Measurements from ENCODE around the gene DAGLB.

DAGLB gene, protein sequence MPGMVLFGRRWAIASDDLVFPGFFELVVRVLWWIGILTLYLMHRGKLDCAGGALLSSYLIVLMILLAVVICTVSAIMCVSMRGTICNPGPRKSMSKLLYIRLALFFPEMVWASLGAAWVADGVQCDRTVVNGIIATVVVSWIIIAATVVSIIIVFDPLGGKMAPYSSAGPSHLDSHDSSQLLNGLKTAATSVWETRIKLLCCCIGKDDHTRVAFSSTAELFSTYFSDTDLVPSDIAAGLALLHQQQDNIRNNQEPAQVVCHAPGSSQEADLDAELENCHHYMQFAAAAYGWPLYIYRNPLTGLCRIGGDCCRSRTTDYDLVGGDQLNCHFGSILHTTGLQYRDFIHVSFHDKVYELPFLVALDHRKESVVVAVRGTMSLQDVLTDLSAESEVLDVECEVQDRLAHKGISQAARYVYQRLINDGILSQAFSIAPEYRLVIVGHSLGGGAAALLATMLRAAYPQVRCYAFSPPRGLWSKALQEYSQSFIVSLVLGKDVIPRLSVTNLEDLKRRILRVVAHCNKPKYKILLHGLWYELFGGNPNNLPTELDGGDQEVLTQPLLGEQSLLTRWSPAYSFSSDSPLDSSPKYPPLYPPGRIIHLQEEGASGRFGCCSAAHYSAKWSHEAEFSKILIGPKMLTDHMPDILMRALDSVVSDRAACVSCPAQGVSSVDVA

DNA sequence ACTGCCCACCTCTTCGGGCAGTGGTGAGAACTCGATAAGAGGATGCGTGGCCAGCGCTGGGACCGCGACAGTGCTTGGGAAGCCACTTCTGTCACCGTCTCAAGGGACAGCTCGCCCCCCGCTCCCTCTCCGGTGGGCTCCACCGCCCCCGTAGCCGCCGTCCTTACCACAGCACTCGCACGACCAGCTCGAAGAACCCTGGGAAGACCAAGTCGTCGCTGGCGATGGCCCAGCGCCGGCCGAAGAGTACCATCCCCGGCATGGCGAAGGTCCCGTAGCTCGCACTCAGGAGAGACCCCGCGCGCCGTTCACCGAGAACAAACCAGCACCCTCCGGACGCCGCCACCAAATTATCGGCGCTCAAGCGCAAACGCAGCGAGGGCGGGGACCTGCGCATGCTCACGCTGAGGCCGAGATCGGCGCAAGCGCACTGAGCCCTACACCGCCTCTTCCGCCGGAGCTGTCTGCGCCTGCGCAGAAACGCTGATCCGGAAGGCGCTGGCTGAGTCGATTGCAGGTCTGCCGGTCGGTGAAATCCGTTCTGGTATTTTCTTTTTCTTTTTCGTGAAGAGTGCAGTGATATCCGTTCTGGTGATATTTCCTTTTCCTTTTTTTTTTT, at the start of gene DAGLB:
TSS of gene DAGLB (minus strand) at position 374 of the 619 bp plus-strand sequence. CDS start at position 262, 112 bp downstream.
- DNase-seq (ENCODE audit: low read depth) = peak; percentile 90
- H3K4me3 ChIP-seq (ENCODE audit: control insufficient read depth, low read depth, low read length) = peak within 1 kb of the TSS; percentile 94
- TF ChIP-seq, protein P1, sequence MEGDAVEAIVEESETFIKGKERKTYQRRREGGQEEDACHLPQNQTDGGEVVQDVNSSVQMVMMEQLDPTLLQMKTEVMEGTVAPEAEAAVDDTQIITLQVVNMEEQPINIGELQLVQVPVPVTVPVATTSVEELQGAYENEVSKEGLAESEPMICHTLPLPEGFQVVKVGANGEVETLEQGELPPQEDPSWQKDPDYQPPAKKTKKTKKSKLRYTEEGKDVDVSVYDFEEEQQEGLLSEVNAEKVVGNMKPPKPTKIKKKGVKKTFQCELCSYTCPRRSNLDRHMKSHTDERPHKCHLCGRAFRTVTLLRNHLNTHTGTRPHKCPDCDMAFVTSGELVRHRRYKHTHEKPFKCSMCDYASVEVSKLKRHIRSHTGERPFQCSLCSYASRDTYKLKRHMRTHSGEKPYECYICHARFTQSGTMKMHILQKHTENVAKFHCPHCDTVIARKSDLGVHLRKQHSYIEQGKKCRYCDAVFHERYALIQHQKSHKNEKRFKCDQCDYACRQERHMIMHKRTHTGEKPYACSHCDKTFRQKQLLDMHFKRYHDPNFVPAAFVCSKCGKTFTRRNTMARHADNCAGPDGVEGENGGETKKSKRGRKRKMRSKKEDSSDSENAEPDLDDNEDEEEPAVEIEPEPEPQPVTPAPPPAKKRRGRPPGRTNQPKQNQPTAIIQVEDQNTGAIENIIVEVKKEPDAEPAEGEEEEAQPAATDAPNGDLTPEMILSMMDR (conservative IDR thresholded peaks at IDR 0.05; ENCODE audit: control insufficient read depth, insufficient read depth, low read depth, low read length) = no peak

DNA sequence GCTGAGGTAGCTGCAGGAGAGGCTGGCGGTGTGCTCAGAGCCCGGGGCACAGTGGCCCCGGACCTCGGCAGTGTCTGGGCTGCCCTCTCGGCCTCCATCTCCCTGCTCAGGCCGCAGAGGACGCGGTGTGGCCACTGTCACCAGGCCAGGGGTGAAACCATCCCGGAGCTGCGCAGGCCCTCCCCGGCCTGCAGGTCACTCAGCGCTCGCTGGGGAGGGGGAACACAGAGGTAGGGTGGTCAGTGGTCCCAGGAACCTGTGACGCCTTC, 49.8 kb upstream of the DAGLB start:
- DNase-seq (ENCODE audit: low read depth) = no peak
- no peak overlapping the region for H3K4me3 ChIP-seq (ENCODE audit: control insufficient read depth, low read depth, low read length)
- TF ChIP-seq, protein P1 (conservative IDR thresholded peaks at IDR 0.05; ENCODE audit: control insufficient read depth, insufficient read depth, low read depth, low read length) = no peak

DNA sequence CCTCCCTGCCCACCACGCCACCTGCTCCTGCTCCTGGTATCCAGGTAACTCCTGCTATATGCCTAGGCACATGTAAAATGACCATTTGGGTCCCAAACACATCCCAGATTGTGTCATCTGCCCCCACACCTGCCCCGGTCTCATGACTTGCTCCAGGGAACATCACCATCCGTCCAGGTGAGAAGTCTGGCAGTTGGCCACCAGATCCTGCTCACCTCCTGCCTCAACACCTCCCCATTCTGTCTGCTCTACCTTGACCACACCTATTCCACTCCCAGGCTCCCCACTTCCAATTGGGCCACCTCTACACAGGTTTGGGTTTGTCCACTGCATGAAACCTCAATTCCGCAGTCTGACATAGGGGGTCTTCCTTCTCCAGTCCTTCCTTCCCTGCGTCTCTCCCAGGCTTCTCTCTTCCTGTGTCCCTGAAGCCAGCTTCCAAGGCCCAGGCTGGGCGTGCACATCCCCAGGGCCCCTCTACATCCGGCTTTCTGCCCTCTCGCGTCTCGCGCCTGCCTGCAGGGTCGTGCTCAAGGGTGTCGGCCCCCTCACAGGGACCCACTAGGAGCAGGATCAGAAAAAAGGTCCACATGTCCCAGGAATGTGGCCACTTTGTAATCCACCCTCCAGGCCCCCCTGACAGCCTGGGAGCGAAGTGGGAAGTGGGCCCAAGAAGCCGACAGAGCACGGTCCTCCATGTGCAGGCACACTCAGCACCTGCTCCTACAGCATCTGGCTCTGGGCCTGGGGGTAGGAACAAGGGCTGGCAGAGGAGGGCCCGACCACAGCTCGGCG, 49.3 kb upstream of the DAGLB start:
- DNase-seq (ENCODE audit: low read depth) = no peak
- TF ChIP-seq, protein P1 (conservative IDR thresholded peaks at IDR 0.05; ENCODE audit: control insufficient read depth, insufficient read depth, low read depth, low read length) = no peak
- no peak overlapping the region for H3K4me3 ChIP-seq (ENCODE audit: control insufficient read depth, low read depth, low read length)

DNA sequence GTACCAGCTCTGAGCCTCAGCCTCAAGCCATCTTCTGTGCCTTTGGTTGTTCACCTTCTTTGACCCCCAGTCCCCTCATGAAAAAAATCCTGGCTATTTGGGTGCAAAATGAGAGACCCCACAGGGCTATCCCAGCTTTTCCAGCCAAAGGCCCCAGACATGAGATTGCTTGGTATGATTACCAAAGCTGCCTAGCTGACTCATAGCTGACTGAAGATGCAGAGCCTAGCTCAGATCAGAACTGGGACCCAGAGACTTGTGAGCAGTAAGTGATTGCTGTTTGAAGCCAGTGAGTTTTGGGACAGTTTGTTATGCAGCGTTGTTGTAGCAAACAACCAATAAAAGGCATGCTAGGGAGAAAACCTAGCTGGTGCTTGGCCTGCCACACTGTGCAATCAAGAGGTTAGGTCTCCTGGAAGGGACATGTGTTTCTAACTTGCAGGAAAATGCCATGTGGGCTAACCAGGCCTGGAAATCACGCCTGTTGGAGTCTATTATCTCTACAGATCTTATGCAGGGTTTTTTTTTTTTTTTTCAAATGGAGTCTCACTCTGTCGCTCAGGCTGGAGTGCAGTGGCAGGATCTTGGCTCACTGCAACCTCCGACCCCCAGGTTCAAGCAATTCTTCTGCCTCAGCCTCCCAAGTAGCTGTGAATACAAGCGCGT, 48.0 kb upstream of the DAGLB start:
- TF ChIP-seq, protein P1 (conservative IDR thresholded peaks at IDR 0.05; ENCODE audit: control insufficient read depth, insufficient read depth, low read depth, low read length) = no peak
- no peak for DNase-seq (ENCODE audit: low read depth)
- H3K4me3 ChIP-seq (ENCODE audit: control insufficient read depth, low read depth, low read length) = no peak overlapping the region

DNA sequence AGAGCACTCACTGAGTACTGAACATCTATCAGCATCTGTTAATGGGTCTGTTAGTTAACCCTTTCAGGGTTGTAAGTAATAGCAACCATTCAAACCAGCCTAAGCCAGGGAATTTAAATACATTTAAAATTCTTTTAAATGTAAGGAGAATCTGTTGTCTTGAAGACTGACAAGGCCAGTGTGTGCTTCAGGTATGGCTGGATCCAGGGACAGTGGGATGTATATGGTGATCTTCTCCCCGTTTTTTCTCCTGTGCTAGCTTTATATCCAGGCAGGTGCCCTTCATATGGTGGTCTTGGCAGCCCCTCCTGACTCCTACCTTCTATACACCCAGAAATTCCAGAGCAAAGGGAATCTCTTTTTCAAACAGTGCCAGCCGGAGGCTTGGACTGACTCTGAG, 46.6 kb upstream of the DAGLB start:
- TF ChIP-seq, protein P1 (conservative IDR thresholded peaks at IDR 0.05; ENCODE audit: control insufficient read depth, insufficient read depth, low read depth, low read length) = no peak
- DNase-seq (ENCODE audit: low read depth) = no peak
- no peak overlapping the region for H3K4me3 ChIP-seq (ENCODE audit: control insufficient read depth, low read depth, low read length)

DNA sequence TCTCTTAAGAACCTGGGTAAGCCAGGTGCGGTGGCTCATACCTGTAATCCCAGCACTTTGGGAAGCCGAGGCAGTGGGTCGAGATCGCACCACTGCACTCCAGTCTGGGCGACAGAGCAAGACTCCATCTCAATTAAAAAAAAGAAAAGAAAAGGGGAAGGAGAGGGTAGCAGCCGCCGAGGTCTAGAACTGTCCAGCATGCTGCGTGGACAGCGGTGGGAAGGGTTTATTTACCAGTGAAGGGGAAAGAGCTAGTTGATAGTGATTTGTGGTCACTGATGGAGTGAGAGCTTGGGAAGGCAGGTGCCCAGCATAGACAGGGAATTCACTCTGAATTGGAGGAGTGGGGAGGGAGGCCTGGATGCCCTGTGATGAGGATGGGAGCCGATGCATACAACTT, 43.4 kb upstream of the DAGLB start:
- H3K4me3 ChIP-seq (ENCODE audit: control insufficient read depth, low read depth, low read length) = no peak overlapping the region
- TF ChIP-seq, protein P1 (conservative IDR thresholded peaks at IDR 0.05; ENCODE audit: control insufficient read depth, insufficient read depth, low read depth, low read length) = no peak
- no peak for DNase-seq (ENCODE audit: low read depth)
